Stimulated activated CD4-positive, alpha-beta T cell treated with anti-CD3 and anti-CD28 coated beads, Interleukin-1b, Interleukin-23, amount 100 ng/mL, for 1 hour (primary cell): Measurements from ENCODE around the gene YLPM1.
"Not testable (repeated sequence)": the region's sequence is repeated elsewhere in the genome, so short reads cannot be mapped to it uniquely, and the experiment has no call there.

Experiments
- DNase-seq, 2 donors: peaks; one replicate each; pipeline ENCODE4 v3.0.0-alpha.2; 2020; ENCODE audit warnings: low read depth in 2 of 2

Gene YLPM1, protein sequence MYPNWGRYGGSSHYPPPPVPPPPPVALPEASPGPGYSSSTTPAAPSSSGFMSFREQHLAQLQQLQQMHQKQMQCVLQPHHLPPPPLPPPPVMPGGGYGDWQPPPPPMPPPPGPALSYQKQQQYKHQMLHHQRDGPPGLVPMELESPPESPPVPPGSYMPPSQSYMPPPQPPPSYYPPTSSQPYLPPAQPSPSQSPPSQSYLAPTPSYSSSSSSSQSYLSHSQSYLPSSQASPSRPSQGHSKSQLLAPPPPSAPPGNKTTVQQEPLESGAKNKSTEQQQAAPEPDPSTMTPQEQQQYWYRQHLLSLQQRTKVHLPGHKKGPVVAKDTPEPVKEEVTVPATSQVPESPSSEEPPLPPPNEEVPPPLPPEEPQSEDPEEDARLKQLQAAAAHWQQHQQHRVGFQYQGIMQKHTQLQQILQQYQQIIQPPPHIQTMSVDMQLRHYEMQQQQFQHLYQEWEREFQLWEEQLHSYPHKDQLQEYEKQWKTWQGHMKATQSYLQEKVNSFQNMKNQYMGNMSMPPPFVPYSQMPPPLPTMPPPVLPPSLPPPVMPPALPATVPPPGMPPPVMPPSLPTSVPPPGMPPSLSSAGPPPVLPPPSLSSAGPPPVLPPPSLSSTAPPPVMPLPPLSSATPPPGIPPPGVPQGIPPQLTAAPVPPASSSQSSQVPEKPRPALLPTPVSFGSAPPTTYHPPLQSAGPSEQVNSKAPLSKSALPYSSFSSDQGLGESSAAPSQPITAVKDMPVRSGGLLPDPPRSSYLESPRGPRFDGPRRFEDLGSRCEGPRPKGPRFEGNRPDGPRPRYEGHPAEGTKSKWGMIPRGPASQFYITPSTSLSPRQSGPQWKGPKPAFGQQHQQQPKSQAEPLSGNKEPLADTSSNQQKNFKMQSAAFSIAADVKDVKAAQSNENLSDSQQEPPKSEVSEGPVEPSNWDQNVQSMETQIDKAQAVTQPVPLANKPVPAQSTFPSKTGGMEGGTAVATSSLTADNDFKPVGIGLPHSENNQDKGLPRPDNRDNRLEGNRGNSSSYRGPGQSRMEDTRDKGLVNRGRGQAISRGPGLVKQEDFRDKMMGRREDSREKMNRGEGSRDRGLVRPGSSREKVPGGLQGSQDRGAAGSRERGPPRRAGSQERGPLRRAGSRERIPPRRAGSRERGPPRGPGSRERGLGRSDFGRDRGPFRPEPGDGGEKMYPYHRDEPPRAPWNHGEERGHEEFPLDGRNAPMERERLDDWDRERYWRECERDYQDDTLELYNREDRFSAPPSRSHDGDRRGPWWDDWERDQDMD (N-terminal part only)

DNA sequence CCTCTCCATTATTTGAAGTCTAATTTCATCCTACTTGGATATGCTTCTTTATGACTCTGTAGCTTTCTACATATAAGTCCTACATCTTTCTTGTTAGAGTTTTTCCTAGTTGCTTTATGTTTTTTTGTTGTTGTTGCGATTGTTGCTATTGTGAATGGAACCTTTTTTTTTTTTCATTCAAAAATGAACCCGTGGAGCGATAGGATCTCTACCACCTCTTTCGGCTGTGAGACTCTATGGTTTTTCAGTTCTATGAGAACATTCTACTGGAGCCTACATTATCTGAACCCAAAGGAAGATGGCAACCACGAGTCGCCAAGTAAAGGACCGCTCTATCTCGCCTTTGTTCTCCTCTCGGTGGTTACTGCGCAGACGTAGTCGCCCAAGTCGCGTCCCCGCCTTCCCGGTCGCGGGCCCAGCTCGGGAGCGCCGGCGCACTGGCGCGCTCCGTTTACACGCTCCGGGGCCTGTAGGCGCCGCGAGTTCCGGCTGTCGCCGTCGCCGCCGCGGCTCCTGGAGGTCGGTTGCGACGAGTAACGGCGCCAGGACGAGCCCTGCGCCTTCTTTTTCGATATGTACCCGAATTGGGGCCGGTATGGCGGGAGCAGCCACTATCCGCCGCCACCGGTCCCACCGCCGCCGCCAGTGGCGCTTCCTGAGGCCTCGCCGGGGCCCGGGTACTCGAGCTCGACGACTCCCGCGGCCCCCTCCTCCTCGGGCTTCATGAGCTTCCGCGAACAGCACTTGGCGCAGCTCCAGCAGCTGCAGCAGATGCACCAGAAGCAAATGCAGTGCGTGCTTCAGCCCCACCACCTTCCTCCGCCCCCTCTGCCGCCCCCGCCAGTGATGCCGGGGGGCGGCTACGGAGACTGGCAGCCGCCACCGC is at the start of gene YLPM1:
TSS of gene YLPM1 (plus strand) at position 400 of the 886 bp plus-strand sequence. CDS start at position 574, 174 bp downstream.
- DNase-seq: peak; percentile 76 to 82

DNA sequence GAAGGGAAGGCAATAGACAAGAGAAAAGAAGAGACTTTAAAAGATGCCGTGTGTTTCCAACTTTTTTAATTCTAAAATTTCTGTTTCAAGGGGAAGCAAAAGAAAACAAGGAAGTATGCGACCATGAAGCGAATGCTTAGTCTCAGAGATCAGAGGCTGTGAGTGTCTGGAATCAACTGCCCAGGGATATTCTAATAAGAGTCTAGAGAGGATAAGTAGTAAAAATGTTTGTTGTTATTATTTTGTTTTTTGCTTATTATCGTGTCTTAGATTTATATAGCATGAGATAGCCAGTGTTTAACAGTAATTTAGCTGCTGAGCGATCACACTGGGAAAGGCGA is 49.8 kb upstream of the YLPM1 start:
- DNase-seq: no peak

DNA sequence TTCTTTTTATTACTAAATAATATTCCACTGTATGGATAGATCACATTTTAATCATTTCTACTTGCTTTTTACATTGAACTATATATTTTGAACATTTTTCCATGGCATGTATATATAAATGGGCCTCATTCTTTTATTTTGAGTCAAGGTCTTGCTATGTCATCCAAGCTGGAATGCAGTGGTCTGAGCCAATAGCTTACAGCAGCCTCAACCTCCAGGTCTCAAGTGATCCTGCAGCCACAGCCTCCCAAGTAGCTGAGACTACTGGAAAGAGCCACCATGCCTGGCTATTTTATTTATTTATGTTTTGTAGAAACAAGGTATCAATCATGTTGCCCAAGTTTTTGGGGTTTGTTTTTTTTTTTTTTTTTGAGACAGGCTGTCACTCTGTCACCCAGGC is 42.6 kb upstream of the YLPM1 start:
- DNase-seq: no peak

DNA sequence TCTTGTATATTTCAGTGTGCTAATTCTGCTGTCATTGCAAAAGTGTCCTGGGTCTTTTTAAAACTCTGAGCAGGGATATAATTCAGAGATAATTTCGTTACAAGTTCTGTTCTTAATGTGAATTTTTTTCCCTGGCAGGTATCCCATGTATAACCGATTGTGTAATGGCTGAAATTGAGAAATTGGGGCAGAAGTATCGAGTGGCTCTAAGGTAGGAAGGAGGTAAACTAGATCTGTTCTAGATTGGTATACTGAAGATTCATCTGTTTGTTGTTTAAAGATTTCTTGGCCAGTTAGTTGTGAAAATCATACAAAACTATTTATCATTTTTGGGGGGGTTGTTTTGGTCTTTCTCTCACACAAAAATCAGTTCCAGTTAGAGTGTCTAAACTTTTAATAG is 40.0 kb upstream of the YLPM1 start:
- no peak for DNase-seq

DNA sequence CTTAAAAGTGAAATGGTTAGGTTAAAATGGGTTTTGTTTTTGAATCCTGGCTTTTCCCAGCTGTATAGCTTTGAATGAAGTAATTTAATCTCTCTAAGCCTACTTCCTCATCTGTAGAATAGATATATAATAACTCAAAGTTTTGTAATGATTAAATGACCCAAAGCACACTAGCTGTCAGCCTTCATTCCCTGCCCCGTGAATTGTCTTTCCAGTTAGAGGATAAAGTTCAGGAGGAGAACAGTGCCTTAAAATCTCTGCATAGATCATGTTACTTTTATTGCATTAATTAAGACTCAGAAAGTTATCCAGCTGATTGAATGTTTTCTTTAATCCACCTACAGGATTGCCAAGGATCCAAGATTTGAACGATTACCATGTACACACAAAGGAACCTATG is 30.7 kb upstream of the YLPM1 start:
- DNase-seq: no peak

DNA sequence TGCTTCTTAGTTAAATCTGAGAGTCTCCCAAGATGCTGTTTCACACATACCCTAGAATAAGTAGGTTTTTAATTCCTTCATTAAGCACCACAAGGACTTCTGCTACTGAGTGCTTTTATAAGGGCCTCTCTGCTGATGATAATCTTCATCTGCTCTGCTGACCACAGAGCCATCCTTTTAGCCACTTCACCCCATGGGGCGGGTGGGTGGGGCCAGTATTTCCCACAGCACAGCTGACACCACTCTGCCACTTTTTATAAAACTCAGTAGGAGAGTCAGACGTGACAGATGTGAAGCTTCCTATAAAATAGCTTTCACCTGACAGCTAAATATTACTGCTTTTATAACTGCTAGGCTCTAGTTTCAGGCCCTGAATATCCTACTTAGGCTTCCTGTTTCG is 29.9 kb upstream of the YLPM1 start:
- DNase-seq: no peak

DNA sequence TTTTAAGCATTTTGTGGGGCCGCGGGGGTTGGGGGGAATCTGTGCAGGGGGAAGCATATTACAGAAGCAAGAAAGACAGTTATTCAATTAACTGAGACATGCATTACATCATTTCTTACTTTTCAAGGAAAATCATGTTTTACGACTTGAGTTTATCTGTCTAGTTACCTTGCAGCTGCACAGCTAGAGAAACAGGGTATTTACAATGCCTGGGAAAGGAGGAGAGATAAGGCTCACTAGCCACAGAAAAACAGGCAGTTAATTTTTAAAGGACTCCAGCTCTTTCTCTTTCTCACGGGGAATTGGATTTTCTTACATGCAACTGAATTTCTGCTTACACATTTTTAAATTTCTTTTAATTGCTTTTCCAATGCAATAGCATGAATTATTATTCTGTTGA is 28.0 kb upstream of the YLPM1 start:
- DNase-seq: no peak

DNA sequence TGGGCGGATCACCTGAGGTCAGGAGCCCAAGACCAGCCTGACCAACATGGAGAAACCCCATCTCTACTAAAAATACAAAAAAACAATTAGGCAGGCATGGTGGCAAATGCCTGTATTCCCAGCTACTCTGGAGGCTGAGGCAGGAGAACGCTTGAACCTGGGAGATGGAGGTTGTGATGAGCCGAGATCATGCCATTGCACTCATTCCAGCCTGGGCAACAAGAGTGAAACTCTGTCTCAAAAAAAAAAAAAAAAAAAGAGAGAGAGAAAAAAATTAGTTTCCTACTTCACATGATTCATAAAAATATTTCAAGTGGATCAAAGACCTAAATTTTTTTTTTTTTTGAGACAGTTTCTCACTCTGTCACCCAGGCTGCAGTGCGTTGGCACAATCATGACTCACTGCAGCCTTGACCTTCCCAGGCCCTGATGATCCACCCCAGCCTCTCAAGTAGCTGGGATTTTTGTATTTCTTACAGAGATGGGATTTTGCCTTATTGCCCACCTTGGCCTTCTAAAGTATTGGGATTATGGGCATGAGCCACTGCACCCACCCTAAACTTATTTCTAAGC is 25.3 kb upstream of the YLPM1 start:
- DNase-seq: no peak

DNA sequence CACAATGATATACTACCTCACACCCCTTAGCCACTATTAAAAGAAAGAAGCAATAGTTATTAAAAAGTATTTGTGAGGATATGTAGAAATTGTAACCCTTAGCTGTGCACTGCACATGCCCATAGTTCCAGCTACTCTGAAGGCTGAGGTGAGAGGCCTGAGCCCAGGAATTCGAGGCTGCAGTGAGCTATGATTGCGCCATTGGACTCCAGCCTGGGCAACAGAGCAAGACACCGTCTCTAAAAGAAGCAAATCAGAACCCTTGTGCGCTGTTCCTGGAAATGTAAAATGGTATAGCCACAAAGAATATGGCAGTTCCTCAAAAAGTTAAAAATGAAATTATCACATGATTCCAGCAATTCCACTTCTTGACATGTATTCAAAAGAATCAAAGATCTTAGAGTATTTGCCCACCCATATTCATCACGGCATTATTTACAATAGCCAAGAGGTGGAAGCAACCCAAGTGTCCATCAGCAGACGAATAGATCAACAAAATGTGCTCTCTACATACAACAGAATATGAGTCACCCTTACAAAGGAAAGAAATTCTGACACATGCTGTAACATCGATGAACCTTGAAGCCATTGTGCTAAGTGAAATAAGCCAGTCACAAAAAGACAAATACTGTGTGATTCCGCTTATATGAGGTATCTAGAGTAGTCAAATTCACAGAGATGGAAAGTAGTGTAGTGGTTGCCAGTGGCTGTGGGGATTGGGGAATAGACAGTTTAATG is 23.7 kb upstream of the YLPM1 start:
- no peak for DNase-seq

DNA sequence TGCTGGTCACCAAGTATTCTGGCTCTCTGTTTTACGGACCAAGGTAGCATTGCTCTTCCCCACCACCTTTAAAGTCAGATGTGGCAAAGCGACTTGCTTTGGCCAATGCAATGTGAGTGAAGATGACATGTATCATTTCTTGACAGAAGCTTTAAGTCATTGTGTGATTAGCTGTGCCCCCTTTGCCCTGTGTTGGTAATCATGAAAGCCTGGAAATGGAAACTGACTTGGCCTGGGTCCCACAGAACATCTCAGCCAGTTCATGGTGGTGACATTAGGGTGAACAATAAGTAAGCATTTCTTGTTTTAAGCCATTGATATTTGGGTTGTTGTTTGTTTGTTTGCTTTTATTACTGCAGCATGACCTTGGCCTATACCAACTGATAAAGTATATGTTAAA is 15.9 kb upstream of the YLPM1 start:
- DNase-seq: no peak

DNA sequence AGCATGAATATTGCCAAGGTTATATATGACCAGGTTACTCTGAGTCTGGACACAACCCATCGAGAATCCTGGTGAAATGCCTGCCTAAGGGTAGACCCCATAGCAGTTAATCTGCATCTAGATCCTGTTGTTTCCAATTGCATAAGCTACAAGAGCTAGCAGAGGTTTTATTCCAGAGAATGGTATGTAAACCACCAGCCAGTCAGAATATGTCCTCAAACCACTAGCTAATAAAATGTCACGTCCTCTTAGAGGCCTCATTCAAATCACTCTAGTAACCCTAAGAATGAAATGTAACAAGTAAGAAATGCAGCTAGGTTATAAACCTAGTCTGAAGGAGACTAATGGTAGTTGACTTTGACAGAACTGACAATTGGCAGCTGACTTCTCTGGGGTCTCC is 9.0 kb upstream of the YLPM1 start:
- DNase-seq: no peak

DNA sequence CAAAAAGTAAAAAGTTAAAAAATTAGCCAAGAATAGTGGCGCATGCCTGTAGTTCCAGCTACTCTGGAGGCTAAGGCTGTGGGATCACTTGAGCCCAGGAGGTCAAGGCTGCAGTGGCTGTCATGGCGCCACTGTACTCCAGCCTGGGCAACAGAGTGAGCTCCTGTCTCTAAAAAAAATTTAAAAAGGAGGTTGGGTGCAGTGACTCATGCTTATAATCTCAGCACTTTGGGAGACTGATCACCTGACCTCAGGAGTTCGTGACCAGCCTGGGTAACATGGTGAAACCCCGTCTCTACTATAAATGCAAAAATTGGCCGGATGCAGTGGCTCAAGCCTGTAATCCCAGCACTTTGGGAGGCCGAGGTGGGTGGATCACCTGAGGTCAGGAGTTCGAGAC is 8.2 kb upstream of the YLPM1 start:
- DNase-seq: no peak

DNA sequence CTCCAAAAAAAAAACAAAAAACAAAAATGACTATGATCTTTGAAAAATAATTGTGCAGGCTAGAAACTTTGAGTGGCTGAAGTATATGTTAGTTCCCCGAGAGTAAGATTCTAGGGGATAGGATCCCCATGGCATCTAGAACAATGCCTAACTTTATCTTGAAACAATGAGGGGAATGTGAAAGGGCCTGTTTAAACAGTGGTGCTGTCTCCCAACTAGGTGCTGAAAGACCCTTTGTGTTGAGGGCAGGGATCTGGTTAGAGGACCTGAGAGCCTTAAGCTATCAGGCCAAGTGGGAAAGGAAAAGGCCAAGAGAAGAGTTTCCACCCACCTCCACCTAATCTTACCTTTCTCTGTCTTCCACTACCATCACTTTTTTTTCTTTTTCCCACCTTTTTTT is 6.8 kb upstream of the YLPM1 start:
- no peak for DNase-seq

DNA sequence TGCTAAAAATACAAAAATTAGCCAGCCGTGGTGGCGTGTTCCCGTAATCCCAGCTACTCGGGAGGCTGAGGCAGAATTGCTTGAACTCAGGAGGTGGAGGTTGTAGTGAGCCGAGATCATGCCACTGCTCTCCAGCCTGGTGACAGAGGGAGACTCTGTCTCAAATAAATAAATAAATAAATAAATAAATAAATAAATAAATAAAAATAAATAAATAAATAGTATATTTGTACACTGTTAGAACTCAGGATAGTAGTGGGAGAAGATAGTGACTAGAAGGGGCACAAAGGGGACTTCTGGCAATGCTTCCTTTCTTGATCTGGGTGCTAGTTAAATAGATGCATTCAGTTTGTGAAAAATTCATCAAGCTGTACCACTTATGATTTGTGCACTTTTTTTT is 4.6 kb upstream of the YLPM1 start:
- DNase-seq: not testable (repeated sequence)

DNA sequence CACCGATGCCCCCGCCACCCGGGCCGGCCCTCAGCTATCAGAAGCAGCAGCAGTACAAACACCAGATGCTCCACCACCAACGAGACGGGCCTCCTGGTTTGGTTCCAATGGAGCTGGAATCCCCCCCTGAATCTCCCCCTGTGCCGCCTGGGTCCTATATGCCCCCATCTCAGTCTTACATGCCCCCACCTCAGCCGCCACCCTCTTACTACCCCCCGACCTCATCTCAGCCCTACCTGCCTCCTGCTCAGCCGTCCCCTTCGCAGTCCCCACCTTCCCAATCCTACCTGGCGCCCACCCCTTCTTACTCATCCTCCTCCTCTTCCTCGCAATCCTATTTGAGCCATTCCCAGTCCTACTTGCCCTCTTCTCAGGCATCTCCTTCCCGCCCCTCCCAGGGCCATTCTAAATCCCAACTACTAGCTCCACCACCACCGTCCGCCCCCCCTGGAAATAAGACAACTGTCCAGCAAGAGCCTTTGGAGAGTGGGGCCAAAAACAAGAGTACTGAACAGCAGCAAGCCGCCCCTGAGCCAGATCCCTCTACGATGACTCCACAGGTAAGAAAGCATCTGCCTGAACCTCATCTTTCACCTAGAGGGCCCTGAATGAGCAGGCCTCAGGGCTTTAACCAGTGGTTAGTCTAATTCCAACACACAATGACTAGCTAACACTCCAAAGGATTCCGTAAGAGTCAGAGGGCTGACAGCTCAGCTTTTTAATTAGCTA is 851 bp downstream of the YLPM1 start:
- no peak for DNase-seq

DNA sequence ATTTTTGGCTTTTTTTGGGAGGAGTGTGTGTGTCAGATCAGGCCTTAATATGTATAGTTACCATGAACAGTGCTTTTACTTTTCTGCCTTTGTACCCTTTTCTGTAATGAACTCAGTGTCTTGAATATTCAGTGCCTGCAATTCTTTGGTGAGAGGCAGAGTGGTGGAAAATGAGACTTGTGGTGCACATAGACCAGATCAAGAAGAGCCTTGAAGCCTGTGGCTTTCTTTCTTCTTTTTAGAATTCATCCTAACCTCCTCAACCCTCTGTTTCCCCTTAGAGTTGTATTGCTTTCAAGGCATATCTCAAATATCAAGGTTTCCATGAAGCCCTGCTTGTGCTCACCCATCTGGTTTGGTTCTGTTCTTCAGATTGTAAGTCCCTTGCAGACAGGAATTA is 2.6 kb downstream of the YLPM1 start:
- no peak for DNase-seq

DNA sequence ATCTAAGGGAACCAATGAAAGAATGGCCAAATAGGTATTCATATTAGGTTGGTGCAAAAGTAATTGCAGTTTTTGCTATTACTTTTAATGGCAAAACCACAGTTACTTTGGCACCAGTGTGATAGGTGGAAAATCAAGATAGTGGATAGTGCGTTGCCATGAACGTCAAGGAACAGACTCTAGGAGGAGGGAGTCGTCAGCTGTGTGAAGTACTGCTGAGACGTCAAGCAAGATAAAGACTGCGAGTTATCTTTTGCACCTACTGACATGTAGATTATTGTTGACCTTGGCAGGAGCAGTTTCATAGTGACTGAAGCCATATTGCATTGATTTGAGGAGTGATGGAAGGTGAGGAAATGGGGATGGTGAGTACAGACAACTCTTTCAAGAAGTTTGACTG is 8.3 kb downstream of the YLPM1 start:
- DNase-seq: no peak

DNA sequence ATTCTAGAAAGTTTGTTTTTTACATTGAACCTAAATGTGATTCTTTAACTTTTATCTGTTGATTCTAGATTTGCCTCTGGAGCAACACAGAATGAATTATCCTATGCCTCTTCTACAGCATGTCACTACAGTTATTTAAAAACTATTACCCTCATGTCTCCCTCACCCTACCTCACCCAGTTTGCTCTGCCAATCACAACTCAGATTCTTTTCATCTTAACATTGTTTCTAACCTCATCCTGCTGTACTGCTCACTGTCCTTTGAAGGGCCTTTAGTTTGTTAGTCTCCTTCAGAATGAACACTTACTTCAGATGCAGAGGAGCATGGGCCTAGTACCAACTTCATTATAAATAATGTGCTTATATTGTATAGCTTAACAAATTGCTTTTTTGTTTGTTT is 21.5 kb downstream of the YLPM1 start:
- no peak for DNase-seq

DNA sequence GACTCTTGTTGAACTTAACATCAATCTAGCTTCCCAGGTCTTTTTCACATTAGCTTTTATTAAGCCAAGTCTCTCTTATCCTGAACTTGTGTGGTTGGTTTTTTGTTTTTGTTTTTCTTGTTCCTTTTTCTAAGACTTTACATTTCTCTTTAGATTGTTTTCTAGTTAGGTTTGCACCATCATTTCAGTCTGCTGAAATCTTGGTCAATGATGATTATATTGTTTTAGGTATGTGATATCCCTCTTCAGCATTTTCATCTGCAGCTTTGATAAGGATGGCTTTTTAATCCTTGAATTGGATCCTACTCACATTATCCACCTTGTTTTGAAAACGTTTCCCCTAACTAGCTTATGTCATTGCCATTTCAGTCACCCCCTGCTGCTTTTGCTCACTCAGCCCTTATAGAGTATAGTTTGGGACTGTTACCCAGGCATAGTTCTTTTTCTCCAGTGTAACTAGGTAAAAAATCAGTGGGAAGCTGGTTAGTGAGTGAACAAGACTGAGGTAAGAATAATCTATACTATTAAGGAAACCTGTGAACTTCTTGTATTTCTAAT is 22.0 kb downstream of the YLPM1 start:
- DNase-seq: no peak
